Ishikawa (cell line): ENCODE data around the gene FGD2.

Experiments used
- CREB1 ChIP-seq: IDR thresholded peaks from 2 replicates; pipeline ENCODE4 v1.6.1; 2012; ENCODE audit warnings: low read depth
- EP300 ChIP-seq: IDR thresholded peaks from 2 replicates; pipeline ENCODE4 v1.6.1; 2012; ENCODE audit warnings: borderline replicate concordance
- RAD21 ChIP-seq: IDR thresholded peaks from 2 replicates; pipeline ENCODE4 v1.6.1; 2012; ENCODE audit warnings: low read depth
- TAF1 ChIP-seq: IDR thresholded peaks from 2 replicates; pipeline ENCODE4 v1.6.1; 2012; ENCODE audit warnings: low read depth, mild to moderate bottlenecking
- TF ChIP-seq, protein P1 (sequence below): IDR thresholded peaks from 2 replicates; pipeline ENCODE4 v1.6.1; 2012; ENCODE audit warnings: low read depth, mild to moderate bottlenecking

DNA sequence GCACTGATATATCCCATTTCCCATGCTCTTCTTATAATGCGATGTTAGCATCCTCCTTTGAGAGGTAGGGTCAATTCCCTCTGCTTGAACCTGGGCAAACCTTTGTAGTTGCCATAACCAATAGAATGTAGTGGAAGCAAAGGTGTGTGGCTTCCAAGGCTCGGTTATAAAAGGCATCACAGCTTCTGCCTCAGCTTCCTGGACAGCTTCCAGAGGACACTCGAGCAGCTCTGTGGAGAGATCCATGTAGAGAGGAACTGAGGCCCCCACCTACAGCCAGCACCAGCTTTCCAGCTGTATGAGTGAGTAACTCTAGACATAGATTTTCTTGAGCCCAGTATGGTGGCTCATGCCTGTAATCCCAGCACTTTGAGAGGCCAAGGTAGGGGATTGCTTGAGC lies 36.7 kb downstream of the FGD2 start:
- TF ChIP-seq CREB1 (no peak), TAF1 (no peak), RAD21 (no peak), EP300 (no peak)
- TF ChIP-seq, protein P1, sequence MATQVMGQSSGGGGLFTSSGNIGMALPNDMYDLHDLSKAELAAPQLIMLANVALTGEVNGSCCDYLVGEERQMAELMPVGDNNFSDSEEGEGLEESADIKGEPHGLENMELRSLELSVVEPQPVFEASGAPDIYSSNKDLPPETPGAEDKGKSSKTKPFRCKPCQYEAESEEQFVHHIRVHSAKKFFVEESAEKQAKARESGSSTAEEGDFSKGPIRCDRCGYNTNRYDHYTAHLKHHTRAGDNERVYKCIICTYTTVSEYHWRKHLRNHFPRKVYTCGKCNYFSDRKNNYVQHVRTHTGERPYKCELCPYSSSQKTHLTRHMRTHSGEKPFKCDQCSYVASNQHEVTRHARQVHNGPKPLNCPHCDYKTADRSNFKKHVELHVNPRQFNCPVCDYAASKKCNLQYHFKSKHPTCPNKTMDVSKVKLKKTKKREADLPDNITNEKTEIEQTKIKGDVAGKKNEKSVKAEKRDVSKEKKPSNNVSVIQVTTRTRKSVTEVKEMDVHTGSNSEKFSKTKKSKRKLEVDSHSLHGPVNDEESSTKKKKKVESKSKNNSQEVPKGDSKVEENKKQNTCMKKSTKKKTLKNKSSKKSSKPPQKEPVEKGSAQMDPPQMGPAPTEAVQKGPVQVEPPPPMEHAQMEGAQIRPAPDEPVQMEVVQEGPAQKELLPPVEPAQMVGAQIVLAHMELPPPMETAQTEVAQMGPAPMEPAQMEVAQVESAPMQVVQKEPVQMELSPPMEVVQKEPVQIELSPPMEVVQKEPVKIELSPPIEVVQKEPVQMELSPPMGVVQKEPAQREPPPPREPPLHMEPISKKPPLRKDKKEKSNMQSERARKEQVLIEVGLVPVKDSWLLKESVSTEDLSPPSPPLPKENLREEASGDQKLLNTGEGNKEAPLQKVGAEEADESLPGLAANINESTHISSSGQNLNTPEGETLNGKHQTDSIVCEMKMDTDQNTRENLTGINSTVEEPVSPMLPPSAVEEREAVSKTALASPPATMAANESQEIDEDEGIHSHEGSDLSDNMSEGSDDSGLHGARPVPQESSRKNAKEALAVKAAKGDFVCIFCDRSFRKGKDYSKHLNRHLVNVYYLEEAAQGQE: no peak
